KMS-11 (cell line): ENCODE data around the gene DISP3.

Source experiments
- H2AFZ ChIP-seq: fragments of 200-600 bp; sonication (generic); 2 replicates; pipeline ENCODE4 v1.6.1; 2016; ENCODE audit warnings: antibody characterized with exemption, mixed run types, low read depth
- H3K27ac ChIP-seq: fragments of 200-600 bp; sonication (generic); 2 replicates; pipeline ENCODE4 v1.6.1; 2016; ENCODE audit warnings: mild to moderate bottlenecking, mixed run types
- H3K27me3 ChIP-seq: fragments of 200-600 bp; sonication (generic); 2 replicates; pipeline ENCODE4 v1.6.1; 2017; ENCODE audit warnings: mild to moderate bottlenecking, low read depth, mixed run types, moderate library complexity; ENCODE audit not compliant: insufficient read depth
- H3K36me3 ChIP-seq: fragments of 200-600 bp; sonication (generic); 2 replicates; pipeline ENCODE4 v1.6.1; 2017; ENCODE audit warnings: mild to moderate bottlenecking, mixed run types; ENCODE audit not compliant: insufficient read depth
- H3K4me1 ChIP-seq: fragments of 200-600 bp; sonication (generic); 2 replicates; pipeline ENCODE4 v1.6.1; 2016; ENCODE audit warnings: mild to moderate bottlenecking, low read depth, mixed run types; ENCODE audit not compliant: poor library complexity, severe bottlenecking
- H3K4me2 ChIP-seq: fragments of 200-600 bp; sonication (generic); 2 replicates; pipeline ENCODE4 v1.7.0; 2016; ENCODE audit warnings: mild to moderate bottlenecking, mixed run types
- H3K4me3 ChIP-seq: fragments of 200-600 bp; sonication (generic); IDR thresholded peaks from 2 replicates; pipeline ENCODE4 v1.6.1; 2017; ENCODE audit warnings: low read depth, low read length, mixed read lengths; ENCODE audit not compliant: insufficient read depth
- H3K79me2 ChIP-seq: fragments of 200-600 bp; sonication (generic); 2 replicates; pipeline ENCODE4 v1.6.1; 2016; ENCODE audit warnings: low read depth, mixed run types; ENCODE audit not compliant: insufficient read depth
- H3K9ac ChIP-seq: fragments of 200-600 bp; sonication (generic); 2 replicates; pipeline ENCODE4 v1.6.1; 2016; ENCODE audit warnings: mild to moderate bottlenecking, mixed run types
- H4K20me1 ChIP-seq: fragments of 200-600 bp; sonication (generic); 2 replicates; pipeline ENCODE4 v1.6.1; 2016; ENCODE audit warnings: mild to moderate bottlenecking, mixed run types; ENCODE audit not compliant: insufficient read depth
- TF ChIP-seq, protein P1 (sequence below): fragments of 200-600 bp; sonication (generic); conservative IDR thresholded peaks from 2 replicates; pipeline ENCODE4 v1.6.1; 2017; ENCODE audit warnings: low read depth, mild to moderate bottlenecking, antibody characterized with exemption, low read length, moderate library complexity, mixed read lengths

Gene DISP3

DNA sequence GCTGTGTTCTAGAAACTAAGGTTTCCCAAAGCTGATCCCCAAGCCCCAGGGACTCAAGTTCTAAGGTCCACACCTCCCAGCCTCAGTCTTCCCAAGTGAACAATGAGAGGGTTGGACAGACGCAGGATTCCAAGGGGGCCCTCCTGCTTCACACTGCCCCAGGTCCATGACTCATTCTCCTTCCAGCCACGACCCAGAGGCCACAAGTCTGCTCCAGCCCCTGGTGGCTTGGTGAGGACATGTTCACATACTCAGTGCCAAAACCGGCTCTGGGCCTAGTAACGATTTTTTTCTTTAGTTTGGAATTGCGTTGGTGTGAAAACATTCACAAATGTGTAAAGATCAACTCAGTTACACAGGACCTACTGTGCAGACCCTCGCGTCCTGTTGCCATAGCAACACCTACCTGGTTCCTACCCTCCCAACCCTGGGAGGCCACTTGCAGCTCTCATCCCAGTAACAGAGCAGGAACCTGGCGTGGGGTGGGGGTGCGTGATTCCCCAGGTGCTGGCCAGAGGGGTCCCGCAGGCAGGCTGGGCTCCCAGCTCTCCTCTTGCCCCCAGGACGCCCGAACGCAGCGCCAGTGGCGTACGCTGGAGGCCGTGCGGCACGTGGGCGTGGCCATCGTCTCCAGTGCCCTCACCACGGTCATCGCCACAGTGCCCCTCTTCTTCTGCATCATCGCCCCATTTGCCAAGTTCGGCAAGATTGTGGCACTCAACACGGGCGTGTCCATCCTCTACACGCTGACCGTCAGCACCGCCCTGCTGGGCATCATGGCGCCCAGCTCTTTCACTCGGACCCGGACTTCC, 57.0 kb downstream of the DISP3 start:
- Histone ChIP-seq H3K79me2 (no peaks in the 10 kb centered on the region), H3K4me3 (no peak overlapping the region), H3K27ac (no peak overlapping the region), H3K36me3 (no peaks in the 10 kb centered on the region), H2AFZ (no peak overlapping the region), H4K20me1 (no peaks in the 10 kb centered on the region), H3K9ac (no peak overlapping the region), H3K4me2 (no peak overlapping the region), H3K27me3 (peaks cover 9% of the 10 kb centered on the region; the same call in 1 of the 2 replicates), H3K4me1 (no peaks in the 10 kb centered on the region)
- TF ChIP-seq, protein P1, sequence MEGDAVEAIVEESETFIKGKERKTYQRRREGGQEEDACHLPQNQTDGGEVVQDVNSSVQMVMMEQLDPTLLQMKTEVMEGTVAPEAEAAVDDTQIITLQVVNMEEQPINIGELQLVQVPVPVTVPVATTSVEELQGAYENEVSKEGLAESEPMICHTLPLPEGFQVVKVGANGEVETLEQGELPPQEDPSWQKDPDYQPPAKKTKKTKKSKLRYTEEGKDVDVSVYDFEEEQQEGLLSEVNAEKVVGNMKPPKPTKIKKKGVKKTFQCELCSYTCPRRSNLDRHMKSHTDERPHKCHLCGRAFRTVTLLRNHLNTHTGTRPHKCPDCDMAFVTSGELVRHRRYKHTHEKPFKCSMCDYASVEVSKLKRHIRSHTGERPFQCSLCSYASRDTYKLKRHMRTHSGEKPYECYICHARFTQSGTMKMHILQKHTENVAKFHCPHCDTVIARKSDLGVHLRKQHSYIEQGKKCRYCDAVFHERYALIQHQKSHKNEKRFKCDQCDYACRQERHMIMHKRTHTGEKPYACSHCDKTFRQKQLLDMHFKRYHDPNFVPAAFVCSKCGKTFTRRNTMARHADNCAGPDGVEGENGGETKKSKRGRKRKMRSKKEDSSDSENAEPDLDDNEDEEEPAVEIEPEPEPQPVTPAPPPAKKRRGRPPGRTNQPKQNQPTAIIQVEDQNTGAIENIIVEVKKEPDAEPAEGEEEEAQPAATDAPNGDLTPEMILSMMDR = no peak

DNA sequence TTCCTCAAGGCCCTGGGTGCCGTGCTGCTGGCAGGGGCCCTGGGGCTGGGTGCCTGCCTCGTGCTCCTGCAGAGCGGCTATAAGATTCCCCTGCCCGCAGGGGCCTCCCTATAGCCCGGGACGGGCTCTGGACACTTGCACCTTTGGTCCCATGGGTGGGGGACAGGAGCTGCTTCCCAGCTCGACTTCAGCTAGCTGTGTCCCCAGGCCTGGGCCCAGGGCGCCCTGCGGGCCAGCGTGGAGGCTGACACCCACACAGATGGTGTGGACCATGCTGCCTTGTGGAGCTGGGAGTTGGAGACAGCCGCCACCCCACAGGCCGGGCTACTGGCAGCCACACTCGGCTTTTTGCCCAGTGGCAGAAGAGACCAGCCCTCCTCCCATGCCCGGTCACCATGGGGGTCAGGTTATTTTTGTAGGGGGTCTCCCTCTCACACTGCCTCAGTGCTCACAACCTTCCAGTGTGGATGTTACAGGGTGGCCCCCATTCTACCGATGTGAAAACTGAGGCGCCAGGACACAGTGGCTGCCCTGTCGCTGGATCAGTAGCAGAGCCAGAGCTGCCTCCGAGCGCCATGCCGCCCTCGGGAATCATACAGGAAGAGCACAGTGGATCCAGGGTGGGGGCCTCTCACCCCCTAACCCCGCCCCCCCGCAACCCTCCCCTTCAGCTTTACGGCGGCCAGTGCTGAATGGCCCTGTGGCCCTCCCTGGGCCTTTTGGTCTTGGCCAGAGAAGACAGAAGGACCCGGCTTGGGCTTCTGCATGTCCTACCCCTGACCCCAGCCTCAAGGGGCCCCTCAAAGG, 57.8 kb downstream of the DISP3 start:
- Histone ChIP-seq H3K79me2 (no peaks in the 10 kb centered on the region), H3K9ac (no peak overlapping the region), H3K36me3 (no peaks in the 10 kb centered on the region), H2AFZ (no peak overlapping the region), H3K4me3 (no peak overlapping the region), H3K27ac (no peak overlapping the region), H4K20me1 (no peaks in the 10 kb centered on the region), H3K4me1 (no peaks in the 10 kb centered on the region), H3K4me2 (no peak overlapping the region), H3K27me3 (peaks cover 16% of the 10 kb centered on the region; the same call in 1 of the 2 replicates)
- TF ChIP-seq, protein P1 = no peak

DNA sequence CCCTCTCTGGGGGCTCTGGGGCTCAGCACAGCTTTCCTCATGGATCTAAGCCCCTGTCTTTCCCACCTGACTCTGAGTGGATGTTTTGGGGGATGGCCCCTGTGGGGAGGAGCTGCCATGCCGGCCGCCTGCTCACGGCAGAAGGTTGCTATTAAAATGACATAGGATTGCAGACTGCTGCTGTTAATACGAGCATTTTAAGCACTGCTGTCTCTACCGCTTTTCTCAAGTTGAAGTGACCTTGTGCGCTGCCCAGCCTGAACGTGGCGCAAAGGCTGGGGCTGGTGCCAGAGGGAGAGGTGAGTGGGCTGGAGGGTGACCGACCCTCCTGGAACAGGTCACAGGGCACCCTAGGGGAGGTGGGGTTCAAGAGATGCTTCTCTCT, 58.4 kb downstream of the DISP3 start:
- Histone ChIP-seq H3K79me2 (no peaks in the 10 kb centered on the region), H3K27me3 (peaks cover 21% of the 10 kb centered on the region; the same call in 1 of the 2 replicates), H4K20me1 (no peaks in the 10 kb centered on the region), H3K9ac (no peak overlapping the region), H3K27ac (no peak overlapping the region), H3K4me3 (no peak overlapping the region), H3K4me2 (no peak overlapping the region), H2AFZ (no peak overlapping the region), H3K4me1 (no peaks in the 10 kb centered on the region), H3K36me3 (no peaks in the 10 kb centered on the region)
- TF ChIP-seq, protein P1 = no peak

DNA sequence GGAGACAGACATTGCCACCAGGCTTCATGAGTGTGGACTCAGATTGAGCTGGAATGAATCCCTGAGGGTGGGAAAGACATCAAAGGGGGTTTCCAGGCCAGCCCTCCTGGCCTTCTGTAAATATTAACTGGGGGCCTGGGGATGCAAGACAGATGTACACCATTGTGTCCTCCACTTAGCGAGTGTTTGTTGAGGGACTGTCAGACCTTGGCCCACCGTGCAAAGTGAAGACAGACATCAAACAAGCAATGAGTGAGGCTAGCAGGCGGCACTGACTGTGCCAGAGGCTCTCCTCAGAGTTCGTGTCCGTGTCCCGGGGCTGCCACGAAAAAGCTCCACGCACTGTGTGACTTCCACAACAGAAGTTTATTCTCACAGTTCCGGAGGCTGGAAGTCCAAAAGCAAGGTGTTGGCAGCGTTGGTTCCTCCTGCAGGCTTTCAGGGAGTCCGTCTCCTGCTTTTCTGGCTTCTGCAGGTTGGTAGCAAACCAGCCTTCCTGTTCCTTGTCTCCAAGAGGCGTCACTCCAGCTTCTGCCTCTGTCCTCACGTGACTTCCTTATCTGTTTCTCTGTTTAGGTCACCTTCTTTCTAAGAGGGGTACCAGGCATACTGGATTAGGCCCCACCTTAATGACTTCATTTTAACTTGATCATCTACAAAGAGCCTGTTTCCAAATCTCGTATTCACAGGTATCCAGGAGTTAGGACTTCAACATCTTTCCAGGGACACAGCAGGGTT, 59.1 kb downstream of the DISP3 start:
- Histone ChIP-seq H3K9ac (no peak overlapping the region), H3K4me1 (no peaks in the 10 kb centered on the region), H3K4me3 (no peak overlapping the region), H3K27ac (no peak overlapping the region), H4K20me1 (no peaks in the 10 kb centered on the region), H2AFZ (no peak overlapping the region), H3K27me3 (peaks cover 24% of the 10 kb centered on the region; the same call in 1 of the 2 replicates), H3K79me2 (no peaks in the 10 kb centered on the region), H3K36me3 (no peaks in the 10 kb centered on the region), H3K4me2 (no peak overlapping the region)
- TF ChIP-seq, protein P1 = no peak
